HG02970 (cell line): ENCODE results near the gene XCL1.
"Not testable (repeated sequence)": the region's sequence is repeated elsewhere in the genome, so short reads cannot be mapped to it uniquely, and the experiment has no call there.

ENCODE experiments used
- ATAC-seq: cut with Tn5 transposase; IDR thresholded peaks from one replicate; pipeline ENCODE4 v1.9.1; 2021; ENCODE audit warnings: mild to moderate bottlenecking, moderate library complexity, moderate number of reproducible peaks; ENCODE audit not compliant: unreplicated experiment, low FRiP score

Gene XCL1, protein sequence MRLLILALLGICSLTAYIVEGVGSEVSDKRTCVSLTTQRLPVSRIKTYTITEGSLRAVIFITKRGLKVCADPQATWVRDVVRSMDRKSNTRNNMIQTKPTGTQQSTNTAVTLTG

GRCh38 chr1:168576245-168576688, at the start of gene XCL1:
XCL1 (plus strand) TSS chr1:168576605; CDS start chr1:168576638, 33 bp downstream.
- ATAC-seq: not testable (repeated sequence)

- ATAC-seq: no peak
Measured at GRCh38 chr1:168529518-168529917, 46.9 kb upstream of the XCL1 start.

DNA sequence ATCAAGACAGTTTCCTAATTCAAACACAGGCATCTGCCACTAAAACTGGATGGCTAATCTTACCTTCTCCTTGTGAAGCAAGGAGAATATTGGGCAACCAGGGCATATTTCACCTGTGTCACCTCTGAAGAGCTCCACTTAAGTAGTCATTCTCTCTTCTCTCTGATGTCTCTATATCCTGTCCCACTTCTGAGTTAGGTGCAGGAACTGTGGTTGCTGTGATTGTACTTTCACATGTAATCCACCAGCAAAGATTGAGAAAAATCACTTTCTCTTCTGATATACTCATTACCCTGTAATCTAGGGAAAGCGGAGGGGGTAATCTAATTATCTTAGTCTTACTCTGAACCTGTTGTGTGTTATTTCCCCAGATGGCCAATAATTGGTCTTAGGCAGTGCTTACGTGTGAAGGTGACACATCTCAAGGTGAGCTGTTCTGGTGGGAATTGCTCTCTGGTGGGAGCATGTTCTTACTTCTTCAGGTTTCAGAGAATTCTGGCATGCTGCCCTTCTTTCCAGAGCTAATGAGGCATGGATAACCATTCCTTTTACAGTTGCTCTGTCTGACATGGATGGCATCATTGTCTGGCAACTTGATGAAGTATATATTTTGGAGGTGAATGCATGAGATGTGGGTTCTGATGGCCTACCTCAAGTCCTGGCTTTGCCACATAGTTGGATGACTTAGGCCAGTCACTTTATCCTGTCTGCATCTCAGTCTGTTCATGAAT, 44.6 kb upstream of the XCL1 start:
- no peak for ATAC-seq

- ATAC-seq: no peak
Measured at GRCh38 chr1:168535536-168535935, 40.9 kb upstream of the XCL1 start.

DNA sequence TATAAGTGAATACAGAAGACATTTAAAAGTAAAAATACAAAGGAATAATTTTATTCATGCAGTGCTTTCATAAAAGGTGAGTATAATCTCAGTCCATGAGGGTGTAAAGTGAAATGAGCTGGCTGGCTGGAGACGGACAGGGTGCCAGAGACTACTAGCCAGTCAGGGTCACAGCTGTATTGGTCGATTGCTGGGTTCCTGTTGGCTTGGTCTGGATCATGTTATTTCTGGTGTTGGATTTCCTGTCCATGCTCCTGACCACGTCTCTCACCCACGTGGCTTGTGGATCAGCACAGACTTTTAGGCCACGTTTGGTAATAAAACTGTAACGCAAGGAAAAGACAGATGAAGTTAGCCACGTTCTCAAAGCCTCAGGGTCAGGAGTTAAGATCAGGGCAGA, 35.6 kb upstream of the XCL1 start:
- ATAC-seq: not testable (repeated sequence)

DNA sequence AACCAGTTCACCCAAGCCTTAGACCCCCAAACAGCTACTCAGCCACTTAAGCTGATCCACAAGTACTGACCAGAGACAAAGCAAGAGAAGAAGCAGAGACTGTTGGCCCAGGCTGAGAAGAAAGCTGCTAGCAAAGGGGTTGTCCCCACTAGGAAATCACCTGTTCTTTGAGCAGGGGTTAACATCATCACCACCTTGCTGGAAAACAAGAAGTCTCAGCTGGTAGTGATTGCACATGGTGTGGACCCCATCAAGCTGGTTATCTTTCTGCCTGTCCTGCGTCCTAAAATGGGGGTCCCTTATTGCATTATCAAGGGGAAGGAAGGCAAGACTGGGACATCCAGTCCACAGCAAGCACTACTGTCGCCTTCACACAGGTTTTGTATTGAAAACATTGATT, 33.4 kb upstream of the XCL1 start:
- not testable (repeated sequence) for ATAC-seq

DNA sequence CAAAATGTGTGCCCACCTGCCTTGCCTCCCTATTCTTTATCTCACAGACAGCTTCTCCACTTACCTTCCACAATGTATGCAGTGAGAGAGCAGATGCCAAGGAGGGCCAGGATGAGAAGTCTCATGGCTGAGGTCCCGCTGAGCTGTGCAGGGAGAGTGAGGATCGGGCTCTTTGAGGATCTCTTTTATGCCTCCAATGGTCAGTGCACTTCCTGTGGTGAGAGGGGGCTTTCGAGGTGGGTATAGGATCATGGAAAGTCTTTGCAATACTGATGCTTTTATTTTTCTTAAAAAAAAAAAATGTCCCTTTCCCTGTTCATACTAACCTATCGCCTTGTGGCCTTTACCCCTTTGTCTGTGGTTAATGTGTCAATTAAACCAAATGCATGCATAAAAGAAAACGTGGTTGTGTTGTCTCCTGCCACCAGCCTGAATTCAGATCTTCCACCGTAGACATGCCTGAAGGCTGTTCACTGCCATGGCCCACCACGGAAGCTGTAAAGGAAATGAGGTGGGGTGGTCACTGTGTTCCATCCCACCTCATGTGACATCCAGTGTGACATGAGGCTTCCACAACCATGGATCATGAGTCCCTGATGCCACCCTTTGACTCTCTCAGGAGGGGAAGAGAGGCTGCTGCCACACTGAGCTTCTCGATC, 32.4 kb upstream of the XCL1 start, which contains the start of gene XCL2:
TSS of gene XCL2 (minus strand) at position 158 of the 659 bp plus-strand sequence. CDS start at position 125, 33 bp downstream.
- ATAC-seq: not testable (repeated sequence)

GRCh38 chr1:168545678-168546552, 30.5 kb upstream of the XCL1 start:
- ATAC-seq: not testable (repeated sequence)

- not testable (repeated sequence) for ATAC-seq
Measured at GRCh38 chr1:168546553-168546895, 29.9 kb upstream of the XCL1 start.

DNA sequence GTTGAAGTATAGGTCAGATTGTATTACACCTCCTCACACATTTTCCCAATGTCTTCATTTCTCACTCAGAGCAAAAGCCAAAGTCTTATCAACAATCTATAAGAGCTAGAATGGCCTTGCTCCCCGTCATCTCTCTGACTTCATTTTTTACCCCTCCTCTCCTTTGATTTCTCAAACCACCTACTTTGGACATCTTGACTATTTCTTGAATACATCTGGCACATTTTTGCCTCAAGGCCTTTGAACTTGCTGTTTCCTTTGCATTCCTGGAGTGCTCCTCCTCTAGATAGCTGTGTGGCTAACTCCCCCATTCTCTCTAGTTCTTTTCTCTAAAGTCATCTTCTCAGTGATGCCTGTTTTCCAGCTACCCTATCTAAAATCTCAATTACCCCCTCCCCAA, 25.4 kb upstream of the XCL1 start:
- no peak for ATAC-seq

DNA sequence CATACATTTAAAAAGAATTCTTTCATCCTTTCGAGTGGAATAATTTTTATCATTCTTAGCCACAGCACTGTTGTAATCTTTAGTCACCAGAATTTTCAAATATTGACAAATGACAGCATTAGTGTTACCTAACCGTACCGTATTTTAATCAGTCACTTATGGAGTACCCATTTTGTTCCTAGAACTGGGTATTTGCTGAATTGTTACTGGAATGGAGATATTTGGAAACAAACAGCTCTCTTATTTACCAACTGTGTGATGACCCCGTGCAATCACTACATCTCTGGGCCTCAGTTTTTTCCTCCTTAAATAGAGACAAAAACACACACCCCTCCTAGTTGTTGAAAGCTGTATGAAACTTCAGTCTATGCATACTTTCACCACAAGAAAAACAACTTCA, 24.7 kb upstream of the XCL1 start:
- no peak for ATAC-seq

- ATAC-seq: no peak
Measured at GRCh38 chr1:168552961-168553360, 23.4 kb upstream of the XCL1 start.

- no peak for ATAC-seq
Measured at GRCh38 chr1:168553680-168554553, 22.5 kb upstream of the XCL1 start.

DNA sequence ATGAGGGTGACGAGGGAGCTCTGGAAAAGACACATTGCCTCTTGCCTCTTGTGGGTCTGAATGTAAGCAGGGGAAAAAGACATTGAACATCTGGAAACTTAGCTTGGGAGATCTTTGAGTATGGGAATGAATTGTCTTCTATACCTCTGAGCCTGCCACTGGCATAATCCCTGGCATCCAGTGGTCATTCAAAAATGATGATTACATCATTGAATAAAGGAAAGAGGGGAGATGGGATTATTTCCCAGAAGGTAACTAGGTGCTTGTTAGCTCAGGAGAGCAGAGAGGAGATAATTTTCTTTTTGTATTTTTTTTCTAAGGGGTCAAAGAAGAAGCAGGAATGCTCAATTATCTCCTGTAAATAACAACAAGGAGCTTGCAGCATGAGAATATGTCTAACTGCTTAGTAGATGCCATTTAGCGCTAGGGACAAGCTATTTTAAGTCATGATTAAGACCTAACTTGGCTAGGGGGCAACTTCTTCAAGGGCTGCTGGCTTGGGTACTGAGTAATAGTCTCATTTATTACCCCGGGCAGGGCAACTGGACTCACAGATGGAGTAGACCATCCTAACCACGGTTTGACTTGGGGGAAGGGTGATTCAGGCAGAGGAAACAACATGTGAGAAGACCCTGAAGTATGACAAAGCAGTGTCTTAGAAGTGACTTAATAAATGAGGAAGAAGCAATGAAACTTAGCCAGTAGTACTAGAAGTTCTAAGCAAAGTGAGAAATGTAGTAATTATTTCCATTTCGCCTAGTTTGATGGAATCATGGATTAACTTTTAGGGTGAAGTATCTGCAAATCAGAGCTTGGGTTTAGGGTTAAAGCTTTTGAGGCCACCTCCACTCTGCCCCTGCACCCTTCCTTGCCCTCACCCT, 21.6 kb upstream of the XCL1 start:
- no peak for ATAC-seq

- no peak for ATAC-seq
Measured at GRCh38 chr1:168555508-168556046, 20.8 kb upstream of the XCL1 start.

GRCh38 chr1:168556647-168557046, 19.8 kb upstream of the XCL1 start:
- ATAC-seq: no peak

DNA sequence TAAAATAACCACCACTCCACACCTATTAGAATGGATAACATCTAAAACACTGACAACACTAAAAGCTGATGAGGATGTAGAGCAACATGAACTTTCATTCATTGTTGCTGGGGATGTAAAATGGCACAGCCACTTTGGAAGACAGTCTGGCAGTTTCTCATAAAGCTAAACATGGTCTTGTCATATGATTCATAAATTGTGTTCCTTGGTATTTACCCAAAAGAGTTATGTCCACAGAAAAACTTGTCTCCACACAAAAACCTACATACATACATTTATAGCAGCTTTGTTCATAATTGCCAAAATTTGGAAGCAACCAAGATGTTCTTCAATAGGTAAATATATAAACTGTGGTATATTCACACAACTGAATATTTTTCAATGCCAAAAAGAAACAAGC, 16.0 kb upstream of the XCL1 start:
- no peak for ATAC-seq

DNA sequence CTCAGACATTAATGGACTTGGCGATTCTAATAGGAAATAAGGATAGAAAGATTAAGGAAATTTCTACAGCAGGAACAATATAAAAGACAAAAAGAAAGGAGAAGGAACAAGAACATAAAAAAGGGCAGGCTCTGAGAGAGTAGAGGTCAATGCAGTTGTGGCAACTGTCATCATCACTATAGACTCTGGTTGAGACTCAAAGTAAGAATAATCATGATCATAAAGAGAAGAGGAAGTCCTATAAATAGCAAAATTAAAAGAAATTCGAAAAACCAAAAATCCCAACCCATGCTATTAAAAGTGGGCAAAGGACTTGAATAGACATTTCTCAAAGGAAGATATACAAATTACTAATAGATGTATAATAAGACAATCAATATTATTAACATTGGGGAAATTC, 14.4 kb upstream of the XCL1 start:
- no peak for ATAC-seq

DNA sequence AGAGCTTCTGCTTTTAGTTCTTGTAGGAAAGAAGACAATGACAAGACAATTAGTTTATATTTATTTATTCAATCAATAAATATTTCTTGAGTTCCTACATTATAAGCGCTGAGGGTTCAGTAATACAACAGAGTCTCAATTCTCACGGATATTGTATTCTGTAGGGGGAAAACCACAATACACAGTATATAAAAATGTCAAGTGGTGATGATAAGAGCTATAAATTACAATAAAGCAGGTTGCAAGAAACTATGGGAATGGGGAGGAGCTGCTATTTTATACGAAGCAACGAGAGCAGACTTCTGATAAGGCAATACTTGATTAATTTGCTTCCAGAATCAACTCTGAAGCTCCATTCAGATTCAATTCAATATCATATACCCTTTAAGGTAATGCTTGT, 10.6 kb upstream of the XCL1 start:
- ATAC-seq: no peak
